Cardiac muscle cell (in vitro differentiated cells and primary cell): Measurements from ENCODE around the gene TCF7. TPM values are rescaled to one million over a fixed set of nuclear protein-coding genes. Genes with fewer than 3 reads are reported as not detected.

Source experiments
- DNase-seq, 2 donors: peaks; one replicate each; pipeline versions ENCODE4 v3.0.0 to v3.0.0-alpha.2; 2010 to 2017; ENCODE audit warnings: low read depth in 1 of 2, low spot score in 1 of 2
- H3K27ac ChIP-seq: fragments of 200-600 bp; sonication (generic); 2 replicates; pipeline ENCODE4 v1.5.1; 2016
- H3K27me3 ChIP-seq: fragments of 200-600 bp; sonication (generic); 2 replicates; pipeline ENCODE4 v1.6.0; 2016; ENCODE audit warnings: control low read depth
- H3K36me3 ChIP-seq: fragments of 200-600 bp; sonication (generic); 2 replicates; pipeline ENCODE4 v1.5.1; 2016; ENCODE audit warnings: control low read depth
- H3K4me1 ChIP-seq: fragments of 200-600 bp; sonication (generic); 2 replicates; pipeline ENCODE4 v1.8.1; 2017; ENCODE audit warnings: low read depth, mild to moderate bottlenecking, mixed run types
- H3K4me3 ChIP-seq: fragments of 200-600 bp; sonication (generic); 2 replicates; pipeline ENCODE4 v1.5.1; 2016; ENCODE audit warnings: mild to moderate bottlenecking
- H3K9me3 ChIP-seq: fragments of 200-600 bp; sonication (generic); 2 replicates; pipeline ENCODE4 v1.5.1; 2017; ENCODE audit warnings: low read depth, mild to moderate bottlenecking, control low read depth
- polyA plus RNA-seq: library from polyadenylated mRNA; unstranded; fragments of >200 nt; fragmentation: Nextera tagmentation; extraction: Ambion mirVana; gene quantifications from 2 replicates; pipeline ENCODE4 v1.2.1, GENCODE V29; 2016
- total RNA-seq: library from RNA; depleted of rRNA; stranded (reverse); fragments of >200 nt; gene quantifications from 2 replicates; pipeline ENCODE4 v1.2.3, GENCODE V29; 2016
- TF ChIP-seq, protein P1 (sequence below): IDR thresholded peaks from 2 replicates; pipeline ENCODE4 v1.5.1; 2012; ENCODE audit warnings: low read depth, mild to moderate bottlenecking, low read length

TCF7 gene
- total and polyA plus RNA-seq, 2 experiments from 2014 or later, result 6.8 to 28.9 TPM

DNA sequence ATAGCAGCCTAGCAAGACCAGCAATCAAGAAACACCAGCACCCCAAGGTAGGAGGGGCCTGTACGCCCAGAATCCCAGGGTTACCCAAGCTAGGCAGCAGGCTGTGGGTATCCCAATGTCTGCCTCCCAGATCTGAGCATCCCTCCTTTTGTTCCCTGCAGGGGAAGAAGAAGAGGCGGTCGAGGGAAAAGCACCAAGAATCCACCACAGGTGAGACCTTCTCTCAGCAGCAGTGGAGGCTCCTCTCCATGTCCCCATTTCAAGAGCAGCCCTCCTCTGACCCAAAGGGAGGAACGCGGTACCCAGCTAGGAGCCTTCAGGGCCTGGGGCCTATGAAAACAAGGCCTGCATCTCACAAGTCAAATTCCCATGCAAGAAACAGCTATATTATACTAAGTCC is 28.9 kb downstream of the TCF7 start:
- H3K36me3 ChIP-seq, result peaks cover 6% of the 10 kb centered on the region
- TF ChIP-seq, protein P1, sequence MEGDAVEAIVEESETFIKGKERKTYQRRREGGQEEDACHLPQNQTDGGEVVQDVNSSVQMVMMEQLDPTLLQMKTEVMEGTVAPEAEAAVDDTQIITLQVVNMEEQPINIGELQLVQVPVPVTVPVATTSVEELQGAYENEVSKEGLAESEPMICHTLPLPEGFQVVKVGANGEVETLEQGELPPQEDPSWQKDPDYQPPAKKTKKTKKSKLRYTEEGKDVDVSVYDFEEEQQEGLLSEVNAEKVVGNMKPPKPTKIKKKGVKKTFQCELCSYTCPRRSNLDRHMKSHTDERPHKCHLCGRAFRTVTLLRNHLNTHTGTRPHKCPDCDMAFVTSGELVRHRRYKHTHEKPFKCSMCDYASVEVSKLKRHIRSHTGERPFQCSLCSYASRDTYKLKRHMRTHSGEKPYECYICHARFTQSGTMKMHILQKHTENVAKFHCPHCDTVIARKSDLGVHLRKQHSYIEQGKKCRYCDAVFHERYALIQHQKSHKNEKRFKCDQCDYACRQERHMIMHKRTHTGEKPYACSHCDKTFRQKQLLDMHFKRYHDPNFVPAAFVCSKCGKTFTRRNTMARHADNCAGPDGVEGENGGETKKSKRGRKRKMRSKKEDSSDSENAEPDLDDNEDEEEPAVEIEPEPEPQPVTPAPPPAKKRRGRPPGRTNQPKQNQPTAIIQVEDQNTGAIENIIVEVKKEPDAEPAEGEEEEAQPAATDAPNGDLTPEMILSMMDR, result no peak
- H3K4me1 ChIP-seq, result no peaks in the 10 kb centered on the region
- no peak overlapping the region for H3K27ac ChIP-seq
- no peaks in the 10 kb centered on the region for H3K9me3 ChIP-seq
- no peaks in the 10 kb centered on the region for H3K27me3 ChIP-seq
- no peak overlapping the region for H3K4me3 ChIP-seq
- no peak for DNase-seq

DNA sequence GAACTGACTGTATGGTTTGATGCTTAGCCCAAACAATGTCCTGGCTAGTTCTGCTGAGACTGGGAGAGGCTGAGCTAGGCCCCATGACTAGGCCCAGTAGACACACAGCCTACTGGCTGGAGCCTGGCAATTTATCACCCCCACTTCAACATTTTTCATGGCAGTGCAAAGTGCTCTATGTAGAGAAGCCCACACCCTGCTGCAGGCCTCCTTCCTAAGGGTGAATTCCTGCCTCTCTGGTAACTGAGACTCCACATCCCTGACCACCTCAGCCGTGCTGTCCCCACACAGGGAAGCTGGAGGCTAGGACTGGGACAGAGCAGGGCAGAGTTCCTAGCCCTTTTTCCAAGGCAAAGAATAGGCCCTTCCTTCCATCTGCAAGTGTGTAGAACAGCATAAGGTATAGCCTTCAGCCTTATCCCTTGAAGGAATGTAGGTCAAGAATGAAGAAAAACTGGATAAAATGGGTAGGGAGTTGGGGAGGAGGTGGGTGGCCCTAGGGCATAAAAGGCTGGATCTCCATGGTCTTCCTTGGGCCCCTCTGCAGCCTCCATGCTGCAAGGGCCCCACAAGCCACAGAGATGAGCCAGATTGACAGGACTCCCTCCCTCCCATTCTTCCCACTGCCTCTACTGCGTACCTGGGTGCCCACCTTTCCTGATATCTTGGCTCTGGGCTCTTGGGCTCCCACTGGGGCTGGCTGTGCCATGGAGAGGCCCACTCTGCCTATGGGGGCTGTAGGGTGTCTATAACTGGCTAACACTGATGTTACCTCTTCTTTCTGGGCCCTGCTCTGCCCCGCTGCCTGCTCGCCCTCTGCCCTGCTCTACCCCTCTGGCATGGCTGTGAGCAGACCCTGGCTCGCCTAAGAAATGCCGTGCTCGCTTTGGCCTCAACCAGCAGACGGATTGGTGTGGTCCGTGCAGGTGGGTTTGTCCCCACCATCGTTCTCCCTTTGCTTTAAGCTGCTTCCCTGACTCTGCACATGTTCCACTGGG is 29.8 kb downstream of the TCF7 start:
- TF ChIP-seq, protein P1, result no peak
- Histone ChIP-seq H3K27ac (no peak overlapping the region), H3K27me3 (no peaks in the 10 kb centered on the region), H3K4me1 (no peaks in the 10 kb centered on the region), H3K9me3 (no peaks in the 10 kb centered on the region), H3K4me3 (no peak overlapping the region), H3K36me3 (peaks cover 12% of the 10 kb centered on the region)
- no peak for DNase-seq

DNA sequence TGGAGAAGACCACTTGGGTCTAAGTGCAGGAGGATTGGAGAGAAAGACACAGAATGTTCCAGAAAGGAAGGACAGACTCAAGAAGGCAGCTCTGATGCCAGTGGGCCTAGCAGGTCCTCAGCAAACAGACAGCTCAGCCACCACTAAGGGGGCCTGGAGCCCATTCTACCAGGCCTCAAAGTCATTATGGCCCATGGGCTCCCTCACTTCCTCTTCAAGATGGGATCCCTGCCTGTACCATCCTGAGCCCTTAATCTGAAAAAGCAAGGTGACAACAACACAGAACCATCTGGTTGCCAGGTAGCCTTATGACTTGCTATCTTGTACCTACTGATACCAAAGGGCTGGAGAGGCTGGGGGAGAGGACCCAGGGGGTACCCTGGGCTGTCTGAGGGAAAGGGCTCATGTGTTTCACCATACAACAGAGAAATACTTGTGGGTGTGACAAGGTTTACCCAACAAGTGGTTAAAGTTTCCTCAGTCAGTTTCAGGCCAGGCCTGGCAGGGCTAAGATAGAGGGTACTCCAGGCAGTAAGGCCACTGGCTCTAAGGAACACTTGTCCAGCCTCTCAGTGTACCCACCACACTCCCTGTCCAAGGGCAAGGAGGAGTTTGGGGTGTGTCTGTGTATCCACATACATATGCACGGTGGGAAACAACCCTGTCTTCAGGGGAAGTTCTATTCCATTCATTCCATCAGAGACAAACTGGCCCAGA is 30.7 kb downstream of the TCF7 start:
- H3K9me3 ChIP-seq, result no peaks in the 10 kb centered on the region
- no peak overlapping the region for H3K27ac ChIP-seq
- H3K36me3 ChIP-seq, result peaks cover 13% of the 10 kb centered on the region
- TF ChIP-seq, protein P1, result no peak
- no peaks in the 10 kb centered on the region for H3K4me1 ChIP-seq
- H3K4me3 ChIP-seq, result no peak overlapping the region
- no peak for DNase-seq
- H3K27me3 ChIP-seq, result no peaks in the 10 kb centered on the region

DNA sequence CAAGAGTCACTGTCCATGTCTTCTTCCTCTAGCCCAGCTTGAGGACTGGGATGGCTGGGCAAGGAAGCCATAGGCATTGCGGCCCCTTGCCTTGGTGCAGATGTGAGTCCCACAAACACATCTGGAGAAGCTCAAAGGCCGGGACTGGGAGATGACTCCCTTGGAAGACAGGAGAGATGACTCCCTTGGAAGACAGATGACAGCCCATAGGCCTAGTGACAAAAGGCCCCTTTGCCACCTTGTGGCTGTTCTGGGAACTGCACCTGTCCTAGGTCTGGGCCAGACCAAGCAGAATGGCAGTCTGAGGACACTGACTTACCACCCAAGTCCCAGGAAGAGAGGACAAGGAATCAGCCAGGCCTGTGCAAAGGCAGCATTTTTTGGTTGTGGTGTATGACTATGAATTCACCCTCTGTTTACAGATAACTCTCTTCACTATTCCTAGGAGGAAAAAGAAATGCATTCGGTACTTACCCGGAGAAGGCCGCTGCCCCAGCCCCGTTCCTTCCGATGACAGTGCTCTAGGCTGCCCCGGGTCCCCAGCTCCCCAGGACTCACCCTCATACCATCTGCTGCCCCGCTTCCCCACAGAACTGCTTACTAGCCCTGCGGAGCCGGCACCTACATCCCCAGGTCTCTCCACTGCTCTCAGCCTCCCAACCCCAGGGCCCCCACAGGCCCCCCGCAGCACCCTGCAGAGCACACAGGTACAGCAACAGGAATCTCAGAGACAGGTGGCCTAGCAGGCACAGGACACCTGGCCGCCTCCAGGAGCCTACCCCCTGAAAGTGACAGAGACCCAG is 31.5 kb downstream of the TCF7 start:
- H3K36me3 ChIP-seq, result peaks cover 19% of the 10 kb centered on the region
- peak; percentile 71 to 81 for DNase-seq

More for the DNA sequence above, 31.5 kb downstream of the TCF7 start:
- Histone ChIP-seq H3K9me3 (no peaks in the 10 kb centered on the region), H3K27me3 (no peaks in the 10 kb centered on the region), H3K4me1 (no peaks in the 10 kb centered on the region), H3K27ac (peak overlapping the region; percentile 51), H3K4me3 (no peak overlapping the region)
- TF ChIP-seq, protein P1, result peak; percentile 86
